GM18511 (cell line): Measurements from ENCODE around the gene NUDCD3.
"Not testable (repeated sequence)": the region's sequence is repeated elsewhere in the genome, so short reads cannot be mapped to it uniquely, and the experiment has no call there.

Experiments
- ATAC-seq: cut with Tn5 transposase; IDR thresholded peaks from one replicate; pipeline ENCODE4 v1.9.1; 2021; ENCODE audit warnings: mild to moderate bottlenecking, moderate library complexity; ENCODE audit not compliant: unreplicated experiment

The NUDCD3 gene

GRCh38 chr7:44449584-44449928 lies 40.9 kb downstream of the NUDCD3 start:
- no peak for ATAC-seq

DNA sequence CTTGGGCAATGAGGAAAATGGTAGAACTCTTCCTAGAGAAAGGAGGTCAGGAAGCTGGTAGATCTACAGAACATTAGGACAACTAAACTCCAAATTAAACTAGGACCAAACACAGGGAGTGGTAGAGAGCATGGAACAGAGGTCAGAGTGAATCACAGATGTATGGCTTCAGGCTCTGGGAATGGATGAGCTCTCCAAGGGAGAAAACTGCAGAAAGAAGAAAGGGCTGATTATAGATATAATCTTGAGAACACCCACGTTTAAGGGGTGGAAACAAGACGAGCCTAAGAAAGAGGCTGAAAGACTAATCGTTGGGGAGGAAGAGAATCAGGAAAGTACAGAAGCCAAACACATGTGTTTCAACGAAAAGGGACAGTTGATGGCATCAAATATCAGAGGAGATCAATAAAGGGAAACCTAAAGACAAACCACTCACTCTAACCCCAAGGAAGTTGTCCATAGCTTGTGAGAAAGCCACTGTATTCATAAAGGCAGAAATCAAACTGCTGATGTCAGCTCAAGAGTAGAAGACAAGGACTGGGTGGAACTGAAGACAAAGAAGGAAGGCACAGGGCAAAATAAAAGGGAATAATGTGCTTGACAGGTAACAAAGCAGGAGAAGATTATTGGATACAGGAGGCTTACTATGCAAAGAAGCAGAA lies 41.4 kb downstream of the NUDCD3 start:
- ATAC-seq = no peak

DNA sequence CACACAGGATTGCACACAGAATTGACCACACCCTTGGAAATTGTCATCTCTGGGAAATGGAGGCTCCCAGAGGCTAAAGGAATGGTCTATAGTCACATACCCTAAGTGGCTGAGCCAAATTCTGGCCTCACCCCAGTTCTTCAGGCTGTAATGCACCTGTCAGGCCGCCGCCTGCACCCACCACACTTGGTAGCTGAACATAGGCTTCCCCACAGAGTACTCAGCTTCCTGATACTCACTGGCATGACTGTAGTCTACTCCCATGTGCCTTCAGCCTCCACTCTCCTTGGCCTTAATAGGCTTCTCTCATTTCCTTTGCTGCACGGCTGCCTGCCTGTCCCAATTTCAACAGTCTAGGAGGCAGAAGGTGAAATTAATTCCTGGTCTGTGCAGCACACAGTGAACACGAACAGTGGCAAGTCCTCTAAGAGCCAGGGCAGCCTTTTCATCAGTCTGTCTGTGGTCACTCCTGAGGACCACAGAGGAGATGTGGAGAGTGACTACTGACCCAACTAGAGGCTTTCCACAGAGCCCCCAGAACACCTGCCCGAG lies 42.5 kb downstream of the NUDCD3 start:
- ATAC-seq = no peak

- no peak for ATAC-seq
These were observed 44.3 kb downstream of the NUDCD3 start for GRCh38 chr7:44445986-44446671.

- ATAC-seq = no peak
These were observed 49.4 kb downstream of the NUDCD3 start for GRCh38 chr7:44441079-44441478.

DNA sequence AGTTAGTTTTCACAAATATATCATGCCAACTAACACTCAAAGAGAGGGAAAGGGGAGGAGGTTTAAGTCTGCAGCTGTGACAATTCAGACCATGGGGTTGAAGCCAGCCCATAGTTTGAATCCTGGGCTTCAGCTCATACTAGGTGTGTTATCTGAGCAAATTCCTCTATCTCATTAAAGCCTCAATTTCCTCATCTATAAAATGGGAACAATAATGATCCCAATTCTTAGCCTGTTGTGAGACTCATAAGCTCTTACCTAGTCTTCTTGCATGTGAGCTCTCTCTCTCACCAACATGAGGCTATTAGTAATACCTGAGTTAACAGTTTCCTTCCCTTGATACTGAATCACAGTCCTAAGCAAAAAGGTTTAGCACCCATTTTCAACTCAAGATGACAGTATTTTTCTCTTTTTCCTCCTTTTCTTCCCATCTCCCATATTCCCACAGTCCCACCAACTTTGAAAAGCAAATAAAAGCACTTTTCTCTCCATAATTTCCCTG lies 49.8 kb downstream of the NUDCD3 start:
- ATAC-seq = no peak

DNA sequence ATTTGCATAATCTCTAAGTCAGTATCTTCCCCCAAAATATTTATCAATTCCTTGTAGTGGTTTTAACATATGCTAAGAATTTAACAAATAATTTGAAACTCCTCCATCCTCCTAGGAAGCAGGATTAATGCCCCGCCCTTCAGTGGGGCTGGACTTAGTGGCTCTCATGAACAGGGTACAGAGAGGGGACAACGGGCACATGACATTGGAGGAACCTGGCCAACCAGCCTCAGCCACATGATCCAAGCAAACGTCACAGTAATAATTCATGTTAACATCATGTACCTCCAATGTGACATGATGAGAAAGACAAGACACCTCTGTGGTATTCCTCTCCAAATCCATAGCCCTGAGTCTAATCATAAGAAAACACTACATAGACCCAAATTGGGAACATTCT lies 50.5 kb downstream of the NUDCD3 start:
- ATAC-seq = no peak

GRCh38 chr7:44438816-44439215 lies 51.6 kb downstream of the NUDCD3 start:
- ATAC-seq = no peak

DNA sequence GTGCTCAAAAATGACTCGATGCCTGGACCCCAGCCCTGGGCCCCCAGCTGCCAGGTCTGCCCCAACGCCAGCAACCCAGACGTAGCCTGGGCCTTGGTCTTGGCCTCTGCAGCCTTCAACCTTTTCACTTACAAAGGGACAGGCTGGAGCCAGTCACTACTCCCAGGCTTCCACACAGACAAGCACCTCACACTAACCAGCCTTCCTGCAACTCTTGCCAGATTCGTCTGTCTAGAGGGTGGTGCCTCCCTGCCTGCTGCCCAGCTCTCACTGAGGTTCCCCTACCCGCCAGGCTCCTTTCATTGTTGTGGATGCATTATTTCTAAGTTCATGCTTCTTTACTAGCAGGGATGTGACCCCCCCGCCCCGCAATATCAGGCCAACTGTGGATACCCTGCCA lies 56.3 kb downstream of the NUDCD3 start:
- no peak for ATAC-seq

- ATAC-seq = no peak
These were observed 57.0 kb downstream of the NUDCD3 start for GRCh38 chr7:44433255-44434022.

GRCh38 chr7:44432381-44432977 lies 58.0 kb downstream of the NUDCD3 start:
- no peak for ATAC-seq

DNA sequence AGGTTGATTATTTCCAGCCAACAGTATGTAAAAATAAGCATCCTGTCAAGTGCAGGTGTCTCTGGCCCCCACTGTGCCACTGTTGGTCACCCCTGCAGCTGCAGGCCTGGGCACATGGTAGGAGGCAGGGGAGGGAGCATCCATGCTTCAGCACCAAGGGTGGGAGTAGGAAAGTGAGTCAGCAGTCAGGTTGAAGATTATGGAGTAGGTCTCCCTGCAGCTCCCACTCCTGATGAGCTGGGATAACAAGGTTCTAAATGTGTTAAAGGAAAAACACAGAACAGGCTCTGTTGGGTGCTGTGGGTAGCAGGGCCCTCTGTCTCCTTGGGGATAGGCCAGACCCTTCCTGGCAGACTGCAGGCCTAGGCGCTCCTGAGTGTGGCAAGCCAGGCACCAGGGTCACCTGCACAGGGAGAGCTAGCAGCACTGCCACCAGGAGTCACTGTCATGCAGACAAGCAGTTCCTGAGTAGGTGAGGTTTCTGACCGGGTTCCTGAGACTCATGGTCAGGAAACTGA lies 59.3 kb downstream of the NUDCD3 start:
- ATAC-seq = peak; percentile 87

DNA sequence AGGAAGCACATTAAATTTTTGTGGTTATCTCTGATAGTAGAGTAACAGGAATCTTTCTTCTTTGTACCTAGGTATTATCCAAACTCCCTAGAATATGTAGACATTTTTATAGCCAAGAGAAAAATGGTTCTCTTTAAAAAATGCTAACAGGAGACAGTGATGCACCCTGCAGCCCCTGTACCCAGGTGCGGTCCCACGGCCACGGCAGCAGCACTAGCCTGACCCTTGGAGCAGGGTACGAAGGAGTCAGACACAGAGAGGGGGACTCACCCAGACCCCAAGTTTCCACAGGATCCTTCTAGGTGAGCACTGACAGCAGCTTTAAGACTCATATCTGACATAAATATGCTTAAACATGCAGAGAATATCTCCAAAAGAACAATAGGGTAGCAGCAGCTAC lies 60.4 kb downstream of the NUDCD3 start:
- ATAC-seq = no peak

DNA sequence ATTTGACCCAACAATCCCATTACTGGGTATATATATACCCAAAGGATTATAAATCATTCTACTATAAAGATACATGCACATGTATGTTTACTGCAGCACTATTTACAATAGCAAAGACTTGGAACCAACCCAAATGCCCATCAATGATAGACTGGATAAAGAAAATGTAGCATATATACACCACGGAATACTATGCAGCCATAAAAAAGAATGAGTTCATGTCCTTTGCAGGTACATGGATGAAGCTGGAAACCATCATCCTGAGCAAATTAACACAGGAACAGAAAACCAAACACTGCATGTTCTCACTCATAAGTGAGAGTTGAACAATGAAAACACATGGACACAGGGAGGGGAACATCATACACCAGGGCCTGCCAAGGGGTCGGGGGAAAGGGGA lies 65.7 kb downstream of the NUDCD3 start:
- ATAC-seq = not testable (repeated sequence)

- no peak for ATAC-seq
These were observed 73.5 kb downstream of the NUDCD3 start for GRCh38 chr7:44416941-44417340.

DNA sequence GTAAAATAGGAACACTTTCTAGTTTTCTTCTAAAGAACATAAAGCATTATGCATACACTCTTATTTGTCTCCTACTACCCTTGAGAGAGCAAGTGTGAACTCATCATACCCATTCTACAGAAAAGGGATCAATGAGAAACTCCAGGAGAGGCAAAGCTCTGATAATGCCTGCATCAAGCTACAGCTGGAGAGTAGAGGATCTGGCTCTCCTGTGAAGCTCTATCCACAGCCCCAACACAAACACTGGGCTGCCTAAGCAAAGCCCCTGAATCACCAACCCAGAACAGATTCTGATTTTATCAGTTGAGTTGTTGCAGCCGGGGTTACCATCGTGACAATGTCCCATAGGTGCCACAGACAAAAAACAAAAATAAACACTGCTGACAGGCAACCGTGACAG lies 74.9 kb downstream of the NUDCD3 start:
- no peak for ATAC-seq

GRCh38 chr7:44415047-44415446 lies 75.4 kb downstream of the NUDCD3 start:
- no peak for ATAC-seq

- ATAC-seq = no peak
These were observed 79.2 kb downstream of the NUDCD3 start for GRCh38 chr7:44411306-44411705.

GRCh38 chr7:44408596-44408995 lies 81.9 kb downstream of the NUDCD3 start:
- ATAC-seq = no peak

DNA sequence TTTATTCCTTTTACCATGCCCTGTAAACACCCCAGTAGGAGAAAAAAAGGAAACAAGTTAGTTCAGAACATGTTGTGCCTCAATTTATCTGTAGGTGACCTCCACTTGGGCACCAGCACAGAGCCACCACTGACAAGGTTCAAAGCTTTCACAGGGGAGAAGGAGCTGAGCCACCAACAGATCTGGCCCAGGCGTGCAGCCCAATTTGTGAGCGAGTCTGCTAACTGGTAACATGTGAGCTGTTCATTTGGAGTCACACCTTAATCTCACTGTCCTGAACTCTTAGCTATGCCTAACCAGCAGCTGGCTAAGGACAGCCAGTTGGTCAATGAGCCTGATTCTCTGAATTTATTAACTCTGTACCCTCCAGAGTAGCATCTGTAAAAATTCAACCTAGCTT lies 86.7 kb downstream of the NUDCD3 start:
- ATAC-seq = no peak

- ATAC-seq = no peak
These were observed 87.2 kb downstream of the NUDCD3 start for GRCh38 chr7:44403176-44403759.
